Pancreas (tissue), 10 donors: ENCODE data around the gene COLEC11. TPM values are rescaled to one million over a fixed set of nuclear protein-coding genes. Genes with fewer than 3 reads are reported as not detected.
A peak's percentile ranks its signal among the peaks of the same experiment; 100 is the strongest.

Experiments
- ATAC-seq, 4 donors: fragments of 200-7000 bp; cut with Tn5 transposase; one replicate each; pipeline versions ENCODE4 v1.8.0 to v1.9.1; 2020; ENCODE audit warnings: mild to moderate bottlenecking in 4 of 4, moderate library complexity in 4 of 4
- DNase-seq, 6 donors: peaks; one replicate each; pipeline ENCODE4 v3.0.0-alpha.2; 2020
- FAIRE-seq: peaks from 2 replicates; lab custom pipeline; 2012; peaks lifted over from hg19 to GRCh38; lab: Jason Lieb, UNC
- H3K27ac ChIP-seq, 4 donors: fragments of 200-600 bp; sonication (generic); 1 replicate in 3 of 4; 2 replicates in 1 of 4; pipeline versions ENCODE4 v1.5.0 to v1.8.0; 2020
- H3K27me3 ChIP-seq, 4 donors: fragments of 200-600 bp; one replicate each; pipeline ENCODE4 v1.8.0; 2021
- H3K36me3 ChIP-seq, 3 donors: fragments of 200-600 bp; sonication (generic) in 1 of 3; one replicate each; pipeline versions ENCODE4 v1.5.0 to v1.8.0; 2020 to 2021
- H3K4me1 ChIP-seq, 3 donors: fragments of 200-600 bp; one replicate each; pipeline ENCODE4 v1.8.0; 2021
- H3K4me3 ChIP-seq, 4 donors: fragments of 200-600 bp; sonication (generic) in 2 of 4; one replicate each; pipeline versions ENCODE4 v1.5.0 to v1.8.0; 2020 to 2021
- H3K9me3 ChIP-seq, 4 donors: fragments of 200-600 bp; one replicate each; pipeline ENCODE4 v1.8.0; 2021
- WGBS, 2 donors: extraction: QIAGEN DNeasy Blood & Tissue Kit; methylation state at CpG; one replicate each; pipeline ENCODE4 v1.1.7; 2013; 5-methylcytosine and 5-hydroxymethylcytosine counted together
- intact Hi-C, 3 donors: fragments of 100-400 bp; cut with DNase I; formaldehyde crosslinking; loops; one replicate each; pipeline versions ENCODE4 v1.11.1 to v1.14.2; 2022
- polyA plus RNA-seq, 2 donors: library from polyadenylated mRNA; stranded (reverse); fragments of 200-250 nt; gene quantifications; one replicate each; pipeline ENCODE4 v1.2.3, GENCODE V29; 2013
- total RNA-seq, 6 donors: library from RNA; stranded (reverse); fragmentation: NEBNext Ultra II Directional in 4 of 6; extraction: Animal tissue kit (Norgen Biotek cat#: 25700) in 4 of 6; gene quantifications; one replicate each; pipeline versions ENCODE4 v1.2.1 to v1.2.4, GENCODE V29; 2021 to 2023
- TF ChIP-seq, protein P1 (sequence below), 4 donors: fragments of 200-600 bp; sonication (generic) in 3 of 4; IDR thresholded peaks; one replicate each; pipeline versions ENCODE4 v1.5.0 to v1.8.0; 2021; ENCODE audit warnings: antibody characterized with exemption in 4 of 4
- donor health status: healthy with polysubstance abuse.
- donor health status: DM: no; HTN: no; CAD: no; lungs with moderate emphysema.
- donor health status: DM: no; HTN: no; CAD: no.
- donor health status: control.
- donor health status: control.
- donor health status: Bipolar disorder and iron deficiency.
- donor health status: DM: yes; HTN: yes; CAD: no.
- donor health status: DM: no; HTN: no; CAD: no.
- donor health status: DM: no; HTN: no; CAD: no.
- donor health status: DM: yes; HTN: yes; CAD: no.

Gene COLEC11
- total and polyA plus RNA-seq, 8 donors, result 2.0 to 11.9 (median 3.5) TPM

DNA sequence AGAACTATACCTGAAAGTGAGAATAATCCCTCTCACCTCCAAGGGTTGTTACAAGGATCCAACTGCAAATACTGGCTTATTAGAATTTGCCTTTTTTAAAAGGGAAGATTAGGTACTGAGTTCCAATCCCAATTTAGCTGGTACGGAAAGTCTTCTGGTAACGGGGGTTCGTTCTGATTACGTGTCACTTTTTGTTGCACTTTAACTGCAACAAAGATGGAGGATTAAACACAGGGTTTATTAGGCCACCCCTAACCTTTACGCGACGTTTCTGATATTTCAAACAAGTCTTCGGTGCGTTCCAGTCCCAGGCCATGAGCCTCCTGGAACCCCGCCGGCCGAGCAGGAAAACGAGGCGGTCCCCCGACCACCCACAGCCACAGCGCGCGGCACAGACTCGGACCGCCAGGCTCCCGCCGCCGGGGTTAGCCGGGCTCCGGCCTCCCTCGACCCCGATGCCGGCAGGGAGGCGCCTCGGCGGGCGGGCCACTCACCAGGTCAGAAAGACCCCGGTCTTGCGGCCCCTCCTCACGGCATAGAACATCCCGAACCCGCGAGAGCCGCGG lies 37.2 kb upstream of the COLEC11 start:
- DNase-seq (no peak), FAIRE-seq (no peak), ATAC-seq (peak; percentile 1 to 37 (median 29))
- intact Hi-C loops, result no loop called here
- peak overlapping the region; percentile 75 to 100 (median 91) for H3K4me3 ChIP-seq
- peaks cover 0 to 20% (median 9%) of the 10 kb centered on the region in 3 donors for H3K36me3 ChIP-seq
- H3K27ac ChIP-seq, result peak overlapping the region; percentile 82 to 86 (median 84)
- H3K4me1 ChIP-seq, result peaks cover 0 to 8% (median 5%) of the 10 kb centered on the region in 3 donors
- 0% methylated on average over 38 to 40 of the region's 40 CpGs for WGBS, 2 donors
- H3K27me3 ChIP-seq, result no peaks in the 10 kb centered on the region
- no peaks in the 10 kb centered on the region for H3K9me3 ChIP-seq
- TF ChIP-seq, protein P1, sequence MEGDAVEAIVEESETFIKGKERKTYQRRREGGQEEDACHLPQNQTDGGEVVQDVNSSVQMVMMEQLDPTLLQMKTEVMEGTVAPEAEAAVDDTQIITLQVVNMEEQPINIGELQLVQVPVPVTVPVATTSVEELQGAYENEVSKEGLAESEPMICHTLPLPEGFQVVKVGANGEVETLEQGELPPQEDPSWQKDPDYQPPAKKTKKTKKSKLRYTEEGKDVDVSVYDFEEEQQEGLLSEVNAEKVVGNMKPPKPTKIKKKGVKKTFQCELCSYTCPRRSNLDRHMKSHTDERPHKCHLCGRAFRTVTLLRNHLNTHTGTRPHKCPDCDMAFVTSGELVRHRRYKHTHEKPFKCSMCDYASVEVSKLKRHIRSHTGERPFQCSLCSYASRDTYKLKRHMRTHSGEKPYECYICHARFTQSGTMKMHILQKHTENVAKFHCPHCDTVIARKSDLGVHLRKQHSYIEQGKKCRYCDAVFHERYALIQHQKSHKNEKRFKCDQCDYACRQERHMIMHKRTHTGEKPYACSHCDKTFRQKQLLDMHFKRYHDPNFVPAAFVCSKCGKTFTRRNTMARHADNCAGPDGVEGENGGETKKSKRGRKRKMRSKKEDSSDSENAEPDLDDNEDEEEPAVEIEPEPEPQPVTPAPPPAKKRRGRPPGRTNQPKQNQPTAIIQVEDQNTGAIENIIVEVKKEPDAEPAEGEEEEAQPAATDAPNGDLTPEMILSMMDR (IDR thresholded peaks at IDR 0.05), result no peak

DNA sequence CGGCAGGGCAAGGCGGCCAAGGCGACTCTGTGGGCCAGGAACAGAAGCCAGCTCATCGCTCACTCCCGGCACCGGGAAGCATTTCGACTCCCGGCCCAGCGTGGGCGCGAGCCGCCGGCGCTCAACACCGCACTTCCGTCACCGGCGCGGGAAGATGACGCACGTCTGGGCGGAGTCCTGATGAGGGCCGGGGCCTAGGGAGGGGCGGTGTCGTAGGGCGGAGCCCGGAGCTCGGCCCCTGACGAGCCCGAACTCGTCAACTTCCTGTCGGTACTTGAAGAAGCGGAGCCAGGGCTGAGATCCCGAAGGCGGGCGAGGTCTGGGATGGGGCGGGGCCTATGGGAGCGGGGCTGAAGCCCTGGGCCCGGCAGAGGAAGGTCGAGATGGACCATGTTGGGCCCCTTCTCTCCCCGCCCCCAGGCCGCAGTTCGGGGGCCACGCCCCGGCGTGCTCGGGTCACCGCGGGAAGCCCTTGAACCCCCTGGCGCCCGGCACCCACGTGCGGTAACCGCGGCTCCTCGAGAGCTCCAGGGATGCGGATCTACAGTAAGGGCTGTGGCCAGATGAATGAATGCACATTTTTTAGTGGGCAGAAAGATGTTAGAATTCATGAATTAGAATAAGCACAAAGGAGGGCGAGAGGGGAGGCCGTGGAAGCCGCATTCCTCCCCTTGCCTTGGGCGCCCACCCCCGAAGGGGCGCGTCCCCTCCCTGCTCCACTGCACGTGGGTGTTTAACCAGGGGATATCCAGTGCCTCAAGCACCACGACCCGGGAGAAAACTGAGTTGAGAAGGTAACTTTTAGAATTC lies 36.5 kb upstream of the COLEC11 start, which contains the start of gene RNASEH1:
Gene RNASEH1 (minus strand): TSS at position 129 of the 810 bp plus-strand sequence. CDS start 73 bp downstream, at position 56.
- DNase-seq (peak; percentile 97 to 100 (median 98)), FAIRE-seq (peak; percentile 69), ATAC-seq (peak; percentile 99 to 100 (median 99))
- TF ChIP-seq, protein P1 (IDR thresholded peaks at IDR 0.05), result no peak
- Histone ChIP-seq H3K4me3 (peak within 1 kb of the TSS; percentile 75 to 100 (median 91)), H3K9me3 (no peaks in the 10 kb centered on the region), H3K27me3 (no peaks in the 10 kb centered on the region), H3K4me1 (peaks cover 0 to 8% (median 5%) of the 10 kb centered on the region in 3 donors), H3K36me3 (peaks cover 0 to 20% (median 9%) of the 10 kb centered on the region in 3 donors), H3K27ac (peak within 1 kb of the TSS; percentile 82 to 86 (median 84))
- intact Hi-C loops, result no loop called here
- WGBS, 2 donors, result 0 to 1% methylated on average over 67 of the region's 67 CpGs

- DNase-seq, result no peak
- H3K4me3 ChIP-seq, result no peak overlapping the region
- no peak for FAIRE-seq
- no peaks in the 10 kb centered on the region for H3K9me3 ChIP-seq
- WGBS, 2 donors, result 90 to 94% methylated on average over 5 of the region's 5 CpGs
- H3K27ac ChIP-seq, result no peak overlapping the region
- no peaks in the 10 kb centered on the region for H3K4me1 ChIP-seq
- no peaks in the 10 kb centered on the region for H3K36me3 ChIP-seq
- no peak for ATAC-seq
- intact Hi-C loops, result no loop called here
- TF ChIP-seq, protein P1 (IDR thresholded peaks at IDR 0.05), result no peak
- no peaks in the 10 kb centered on the region for H3K27me3 ChIP-seq
These were observed 31.4 kb upstream of the COLEC11 start for GRCh38 chr2:3563521-3563976.

- no peak overlapping the region for H3K4me3 ChIP-seq
These were observed 29.8 kb upstream of the COLEC11 start for GRCh38 chr2:3565117-3565516.

More at GRCh38 chr2:3565117-3565516, 29.8 kb upstream of the COLEC11 start:
- ATAC-seq (no peak), FAIRE-seq (no peak), DNase-seq (no peak)
- intact Hi-C loops, result no loop called here
- 70 to 78% methylated on average over 6 of the region's 6 CpGs for WGBS, 2 donors
- no peaks in the 10 kb centered on the region for H3K27me3 ChIP-seq
- no peaks in the 10 kb centered on the region for H3K4me1 ChIP-seq
- H3K27ac ChIP-seq, result no peak overlapping the region
- H3K9me3 ChIP-seq, result no peaks in the 10 kb centered on the region
- TF ChIP-seq, protein P1 (IDR thresholded peaks at IDR 0.05), result no peak
- H3K36me3 ChIP-seq, result no peaks in the 10 kb centered on the region
